Left forelimb (tissue), 1 donor: ENCODE data around the gene GRID2.

ENCODE experiments used
- DNase-seq: peaks from one replicate; pipeline ENCODE4 v3.0.0-alpha.2; 2018; ENCODE audit warnings: low spot score

Gene GRID2

DNA sequence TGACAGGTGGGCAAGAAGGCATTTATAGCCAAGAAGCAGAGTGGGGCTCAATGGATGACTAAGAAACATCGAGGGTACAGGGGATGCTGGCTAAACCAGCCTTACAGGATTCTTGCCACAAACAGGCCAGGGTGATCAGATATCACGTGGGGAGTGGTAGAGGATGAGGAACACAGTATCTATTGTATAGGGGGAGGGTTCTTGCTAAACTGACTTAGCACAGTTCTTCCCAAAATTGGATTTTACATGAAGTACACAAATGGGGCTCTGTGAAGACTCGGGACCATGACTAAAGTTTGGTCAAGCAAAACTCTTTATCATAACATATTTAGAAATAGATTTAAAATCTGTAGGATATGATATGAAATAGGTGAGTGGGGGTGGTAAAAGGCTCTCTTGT, 1380.8 kb downstream of the GRID2 start:
- DNase-seq: no peak

GRCh38 chr4:93687304-93687703, 1383.5 kb downstream of the GRID2 start:
- no peak for DNase-seq

DNA sequence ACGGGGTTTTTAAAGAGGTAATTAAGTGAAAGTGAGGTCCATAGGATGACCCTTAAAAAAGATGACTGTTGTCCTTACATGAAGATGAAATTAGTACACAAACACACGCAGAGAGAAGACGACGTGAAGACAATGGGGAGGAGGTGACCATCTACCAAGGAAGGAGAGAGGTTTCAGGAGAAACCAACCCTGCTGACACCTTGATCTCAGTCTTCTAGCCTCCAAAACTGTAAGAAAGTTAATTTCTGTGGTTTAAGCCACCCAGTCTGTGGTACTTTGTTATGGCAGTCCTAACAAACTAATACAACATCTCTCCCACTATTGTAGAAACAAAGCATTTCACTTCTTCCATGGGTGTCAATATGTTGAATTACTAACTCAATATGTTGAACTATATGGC, 1385.2 kb downstream of the GRID2 start:
- no peak for DNase-seq

GRCh38 chr4:93693141-93693540, 1389.4 kb downstream of the GRID2 start:
- DNase-seq: no peak

DNA sequence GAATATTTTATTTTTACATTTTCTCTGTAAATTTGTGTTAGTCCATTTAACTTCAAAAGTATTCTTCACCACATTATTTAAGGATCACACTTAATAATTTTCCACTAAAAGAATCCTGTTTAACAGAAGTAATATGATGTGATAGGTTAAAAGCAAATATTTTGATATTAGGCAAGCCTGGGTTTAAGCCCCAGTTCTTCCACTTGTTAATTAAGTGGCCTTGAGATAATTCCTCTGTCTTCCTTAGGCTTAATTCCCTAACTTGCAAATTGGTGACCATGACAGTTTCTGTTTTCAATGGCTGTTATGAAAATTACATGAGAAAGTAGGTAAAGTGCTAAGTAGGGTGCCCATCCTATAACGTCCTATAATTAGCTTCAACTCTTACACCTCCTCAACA, 1394.9 kb downstream of the GRID2 start:
- no peak for DNase-seq

DNA sequence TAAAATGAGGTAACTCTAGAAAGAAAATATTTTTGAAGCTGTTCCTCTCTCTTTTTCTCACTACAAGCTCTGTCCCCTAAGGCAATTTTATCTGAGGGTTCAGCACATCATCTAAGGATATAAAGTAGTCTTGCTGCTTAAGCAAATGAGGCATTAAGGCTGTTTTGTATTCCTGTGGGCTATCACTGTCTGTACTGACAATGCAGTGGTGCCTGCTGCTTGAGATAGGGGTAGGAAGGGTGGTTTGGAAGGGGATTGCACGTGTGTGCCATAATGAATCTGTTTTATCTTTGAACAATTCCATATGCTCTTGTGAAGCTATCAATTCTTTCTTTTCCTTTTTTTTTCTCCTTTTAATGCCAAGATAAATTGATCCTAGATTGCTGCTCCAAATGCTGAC, 1396.8 kb downstream of the GRID2 start:
- no peak for DNase-seq

- DNase-seq: no peak
Measured at GRCh38 chr4:93710101-93710846, 1406.5 kb downstream of the GRID2 start.

DNA sequence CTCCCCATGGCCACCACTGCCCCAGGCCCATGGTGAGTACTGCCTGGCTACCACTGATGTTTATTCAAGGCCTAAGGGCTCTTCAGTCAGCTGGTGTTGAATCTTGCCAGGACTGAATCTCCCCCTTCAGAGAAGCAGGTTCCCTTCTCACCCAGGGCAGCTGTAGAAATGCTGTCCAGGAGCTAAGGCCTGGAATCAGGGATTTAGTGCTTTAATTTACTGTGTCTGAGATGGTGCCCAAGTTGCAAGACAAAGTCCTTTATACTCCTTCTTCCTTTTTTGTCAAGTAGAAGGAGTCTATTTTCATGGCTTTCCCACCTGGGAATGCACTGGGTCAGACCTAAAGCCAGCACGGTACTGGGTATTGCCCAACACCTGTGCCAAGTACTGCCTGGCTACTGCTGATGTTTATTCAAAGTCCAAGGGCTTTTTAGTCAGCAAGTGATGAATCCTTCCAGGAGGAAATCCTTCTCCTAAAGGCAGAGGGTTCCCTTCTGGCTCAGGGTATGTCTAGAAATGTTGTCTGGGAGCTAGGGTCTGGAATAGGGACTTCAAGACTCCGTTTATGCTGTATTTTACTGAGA, 1407.2 kb downstream of the GRID2 start:
- no peak for DNase-seq

DNA sequence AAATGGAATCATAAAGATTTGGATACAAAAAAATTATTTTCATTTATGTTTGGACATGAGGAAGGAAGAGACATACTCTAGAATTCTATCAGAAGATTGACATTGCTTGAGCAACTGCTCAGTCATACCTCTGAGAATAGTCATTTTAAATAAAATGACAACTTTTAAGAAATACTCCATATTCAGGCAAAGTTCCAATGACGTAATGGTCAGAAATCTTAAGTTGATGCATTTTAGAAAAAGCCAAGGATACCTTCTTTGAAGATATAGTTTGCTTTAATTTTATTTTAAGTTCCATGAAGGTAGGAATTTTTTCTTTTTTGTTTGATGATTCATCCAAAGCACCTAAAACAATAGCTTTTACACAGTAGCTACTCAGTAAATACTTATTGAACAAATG, 1414.5 kb downstream of the GRID2 start:
- DNase-seq: no peak

DNA sequence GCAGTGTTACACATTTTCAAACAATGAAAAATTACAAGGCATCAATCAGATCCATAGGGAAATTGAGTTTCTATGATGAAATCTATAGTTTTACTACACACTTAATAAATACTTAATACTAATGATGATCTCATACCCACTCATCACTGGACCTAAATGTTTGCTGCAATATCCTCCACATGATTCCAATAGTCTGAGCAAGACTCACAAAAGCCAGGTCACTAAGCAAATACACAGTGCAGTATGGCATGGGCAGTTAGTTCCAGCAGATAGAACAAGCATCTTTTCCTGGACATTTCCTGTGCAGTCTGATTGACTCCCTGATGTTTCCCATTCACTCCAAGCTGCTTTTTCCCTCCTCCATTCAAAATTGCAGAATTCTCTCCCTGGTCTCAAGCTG, 1415.8 kb downstream of the GRID2 start:
- DNase-seq: no peak

DNA sequence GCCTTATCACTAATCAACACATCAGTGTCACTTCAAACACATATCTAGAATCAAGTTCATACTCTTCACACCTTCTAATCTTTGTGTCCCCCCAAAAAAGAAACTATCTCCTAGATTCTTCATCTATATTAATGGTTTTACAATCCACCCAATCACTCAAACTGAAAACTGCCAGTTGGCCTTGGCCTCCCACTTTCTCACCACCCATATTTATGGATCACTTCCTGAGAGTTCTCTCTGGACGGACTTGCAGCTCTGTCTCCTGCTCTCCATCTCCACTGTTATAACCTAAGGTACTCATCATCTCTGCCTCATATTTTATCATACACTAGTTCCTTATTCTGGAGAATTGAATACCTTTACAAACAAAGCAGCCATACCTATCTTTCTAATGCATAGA, 1418.7 kb downstream of the GRID2 start:
- no peak for DNase-seq

DNA sequence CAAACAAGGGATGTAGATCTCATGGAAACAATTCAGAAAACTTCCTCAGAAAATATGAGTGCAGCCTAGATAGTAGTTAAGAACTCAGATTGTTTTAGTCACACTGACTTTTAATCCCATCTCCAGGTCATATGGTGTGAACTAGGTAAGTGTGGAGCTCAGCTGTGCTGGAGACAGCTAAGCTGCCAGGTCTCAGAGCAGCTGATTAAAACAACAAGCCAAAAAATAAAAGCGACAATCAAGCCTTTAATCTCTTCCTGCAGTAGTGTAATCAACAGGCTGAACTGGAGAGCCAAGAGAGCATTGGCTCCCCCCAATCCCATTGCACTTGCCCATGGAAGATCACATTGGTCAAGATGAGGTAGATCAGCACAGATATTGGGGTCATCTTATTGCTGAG, 1426.5 kb downstream of the GRID2 start:
- no peak for DNase-seq

- DNase-seq: no peak
Measured at GRCh38 chr4:93730760-93731159, 1427.0 kb downstream of the GRID2 start.

DNA sequence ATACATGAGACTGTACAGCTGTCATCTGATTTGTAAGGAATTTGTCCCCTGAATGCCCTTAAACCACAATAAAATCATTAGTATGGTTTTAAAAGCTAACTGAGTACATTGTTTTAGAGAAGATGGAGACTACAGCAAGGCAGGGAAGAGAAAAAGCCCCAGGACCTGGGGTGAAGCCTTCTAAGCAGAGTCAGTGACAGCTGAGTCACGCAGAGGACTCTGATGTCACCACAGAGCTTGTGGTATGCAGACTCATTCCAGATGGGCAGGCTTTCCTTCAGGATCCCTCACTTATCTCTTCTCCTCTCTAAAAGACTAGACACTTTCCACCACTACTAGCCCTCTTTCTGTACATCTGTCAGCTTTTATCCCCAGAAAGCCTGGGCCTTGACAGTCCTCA, 1427.7 kb downstream of the GRID2 start:
- no peak for DNase-seq

DNA sequence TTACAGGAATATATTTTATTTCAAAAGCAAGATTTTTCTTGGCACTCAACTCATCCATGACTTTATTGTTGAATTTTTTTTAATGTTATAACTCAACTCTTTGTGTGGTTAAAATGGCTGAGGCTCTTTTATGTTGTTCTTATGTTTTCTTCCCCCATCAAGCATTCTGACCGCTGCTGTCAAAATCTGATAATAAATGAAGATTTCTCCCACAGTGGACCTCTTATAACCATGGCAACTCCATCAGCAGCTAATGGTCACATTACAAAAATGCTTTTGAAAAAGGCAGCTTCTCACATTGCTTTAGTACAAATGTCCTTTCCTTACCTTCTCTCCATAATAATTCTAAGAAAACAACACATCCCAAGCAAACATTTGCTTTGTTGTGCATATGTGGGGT, 1428.7 kb downstream of the GRID2 start:
- DNase-seq: no peak

DNA sequence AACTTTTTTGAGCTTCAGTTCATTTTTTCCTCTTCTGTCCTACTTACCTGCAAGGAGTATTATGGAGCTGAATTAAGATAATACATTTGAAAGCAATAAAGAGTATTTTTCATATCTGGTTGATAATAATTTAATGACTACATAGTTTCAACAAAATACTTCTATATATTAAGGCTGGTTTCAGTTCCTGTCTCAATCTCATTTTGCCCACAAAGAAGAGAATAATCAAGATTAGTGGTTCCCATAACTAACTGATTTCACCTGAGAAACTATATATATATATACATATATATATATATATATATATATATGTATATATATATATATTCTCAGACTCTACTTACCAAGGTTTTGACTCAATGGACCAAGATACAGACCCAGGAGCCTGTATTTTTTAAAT, 1437.1 kb downstream of the GRID2 start:
- DNase-seq: no peak

DNA sequence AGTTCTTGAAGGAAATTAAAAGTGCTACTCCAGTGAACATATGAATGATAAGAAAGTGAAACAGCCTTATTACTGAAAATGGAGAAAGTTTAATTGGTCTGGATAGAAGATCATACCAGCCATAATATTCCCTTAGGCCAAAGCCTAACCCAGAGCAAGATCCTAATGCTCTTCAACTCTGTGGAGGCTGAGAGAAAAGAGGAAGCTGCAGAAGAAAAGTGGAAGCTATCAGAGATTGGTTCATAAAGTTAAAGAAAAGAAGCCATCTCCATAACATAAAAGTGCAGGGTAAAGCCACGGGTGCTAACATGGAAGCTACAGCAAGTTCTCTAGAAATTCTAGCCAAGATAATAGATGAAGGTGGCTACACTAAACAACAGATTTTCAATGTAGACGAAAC, 1439.3 kb downstream of the GRID2 start:
- no peak for DNase-seq

DNA sequence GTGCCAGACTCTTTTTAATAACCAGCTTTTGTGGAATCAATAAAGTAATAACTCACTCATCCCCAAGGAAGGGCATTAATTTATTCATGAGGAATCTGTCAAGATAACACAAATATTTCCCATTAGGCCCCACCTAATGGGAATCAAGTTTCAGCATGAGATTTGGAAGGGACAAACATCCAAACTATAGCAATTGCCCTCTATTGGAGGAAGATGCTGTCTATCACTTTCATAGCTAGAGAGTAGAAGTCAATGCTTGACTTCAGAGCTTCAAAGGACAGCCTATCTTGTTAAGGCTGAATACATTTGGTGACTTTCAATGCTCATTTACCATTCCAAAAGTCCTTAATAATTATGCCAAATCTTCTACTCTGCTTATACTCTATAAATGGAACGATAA, 1439.9 kb downstream of the GRID2 start:
- no peak for DNase-seq

DNA sequence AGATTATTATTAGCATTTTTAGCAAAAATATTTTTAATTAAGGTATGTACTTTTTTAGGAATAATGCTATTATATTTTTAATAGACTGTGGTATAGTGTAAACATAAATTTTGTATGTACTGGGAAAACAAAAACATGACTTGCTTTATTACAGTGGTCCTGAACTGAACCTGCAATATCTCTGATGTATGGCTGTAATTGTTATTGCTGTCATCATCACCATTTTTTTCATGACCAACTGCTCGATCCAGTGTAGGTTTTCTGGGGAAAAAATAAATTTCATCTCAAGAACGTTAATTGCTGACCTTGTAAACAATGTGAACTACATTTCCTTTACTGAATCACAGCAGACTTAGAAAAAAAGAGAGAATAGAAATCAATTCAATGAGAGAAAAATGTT, 1441.2 kb downstream of the GRID2 start:
- no peak for DNase-seq

DNA sequence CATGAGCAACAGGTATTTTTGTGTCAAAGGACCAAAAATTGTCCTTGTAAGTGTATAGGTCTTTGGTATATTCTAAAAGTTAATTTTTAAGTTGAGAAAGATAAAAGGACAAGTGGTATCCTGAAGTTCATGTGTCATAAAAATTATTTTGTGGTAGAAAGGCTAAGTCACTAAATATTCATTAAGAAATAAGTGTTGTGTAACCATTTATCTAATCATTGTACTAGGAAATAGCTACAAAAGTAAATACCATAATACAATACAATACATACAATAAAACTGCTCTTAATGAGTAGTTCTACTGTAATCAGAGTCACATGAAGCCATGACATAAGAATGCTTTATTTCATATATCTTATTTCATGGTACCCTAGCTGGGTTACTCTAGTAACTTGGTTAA, 1442.3 kb downstream of the GRID2 start:
- no peak for DNase-seq

GRCh38 chr4:93747220-93747619, 1443.5 kb downstream of the GRID2 start:
- no peak for DNase-seq

GRCh38 chr4:93748373-93749291, 1444.9 kb downstream of the GRID2 start:
- DNase-seq: no peak

DNA sequence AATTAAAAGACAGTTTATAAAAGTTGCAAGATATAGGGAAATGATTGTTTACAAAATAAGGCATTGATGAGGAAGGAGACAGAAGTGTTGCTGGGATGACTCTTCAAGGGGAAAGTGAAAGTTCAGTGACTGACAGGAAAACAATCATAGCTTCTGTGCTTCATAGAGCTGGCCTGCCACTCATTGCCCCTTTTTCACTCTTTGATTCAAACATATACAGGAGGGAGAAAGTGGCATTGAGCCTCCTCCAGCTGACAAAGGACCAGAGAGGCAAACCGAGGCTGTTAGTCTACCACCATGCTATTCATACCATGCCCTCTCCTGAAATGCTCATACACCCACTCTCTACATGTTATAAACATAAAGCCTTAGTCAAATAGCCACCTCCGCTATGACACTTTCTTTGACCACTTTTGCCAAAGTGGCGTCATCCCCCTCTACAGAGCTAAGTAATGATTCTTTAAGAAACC, 1445.6 kb downstream of the GRID2 start:
- DNase-seq: no peak
